Germinal center (tissue), 1 donor: Measurements from ENCODE around the gene RNF125.
A peak's percentile ranks its signal among the peaks of the same experiment; 100 is the strongest.
"Not testable (repeated sequence)": the region's sequence is repeated elsewhere in the genome, so short reads cannot be mapped to it uniquely, and the experiment has no call there.

Experiments
- DNase-seq: peaks from one replicate; pipeline ENCODE4 v3.0.0; 2012; ENCODE audit warnings: mixed read lengths, low spot score

The RNF125 gene

DNA sequence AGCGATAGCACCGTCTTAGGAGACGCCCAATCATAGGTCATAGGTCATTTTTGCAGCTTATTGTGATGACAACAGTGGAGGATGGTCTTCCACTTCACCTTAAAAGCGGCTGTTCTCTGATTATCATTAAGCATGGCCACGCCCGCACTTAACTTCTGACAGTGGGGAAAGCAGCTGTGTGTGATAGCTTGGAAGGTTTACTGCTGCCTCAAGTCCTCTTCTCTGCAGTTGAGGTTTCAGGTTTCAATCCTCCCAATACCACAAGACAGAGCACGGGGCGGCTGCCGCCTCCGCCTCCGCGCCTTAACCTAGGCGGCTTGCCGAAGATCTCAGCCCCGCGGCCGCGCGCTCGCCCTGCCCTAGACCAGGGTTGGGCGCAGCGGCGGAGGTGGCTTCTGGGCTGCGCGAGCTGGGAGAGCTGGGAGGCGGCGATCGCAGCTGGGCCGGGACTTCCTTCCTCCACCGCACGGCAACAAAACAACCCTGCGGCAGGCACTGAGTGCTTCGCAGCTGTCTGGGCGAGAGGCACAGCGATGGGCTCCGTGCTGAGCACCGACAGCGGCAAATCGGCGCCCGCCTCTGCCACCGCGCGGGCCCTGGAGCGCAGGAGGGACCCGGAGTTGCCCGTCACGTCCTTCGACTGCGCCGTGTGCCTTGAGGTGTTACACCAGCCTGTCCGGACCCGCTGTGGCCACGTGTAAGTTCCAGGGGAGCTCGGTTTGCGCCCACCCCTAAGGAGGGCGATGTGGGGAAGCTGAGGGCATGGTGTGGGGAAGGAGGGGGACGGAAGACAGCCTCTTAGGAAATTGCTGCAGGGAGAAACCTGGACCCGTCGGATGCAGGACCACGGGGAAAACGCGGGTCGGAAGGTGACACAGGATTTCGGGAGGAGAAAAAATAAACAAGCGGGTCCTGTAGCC is at the start of gene RNF125:
RNF125 (plus strand) TSS at position 495 of the 920 bp plus-strand sequence; CDS start at position 534, 39 bp downstream.
- DNase-seq, result peak; percentile 82

DNA sequence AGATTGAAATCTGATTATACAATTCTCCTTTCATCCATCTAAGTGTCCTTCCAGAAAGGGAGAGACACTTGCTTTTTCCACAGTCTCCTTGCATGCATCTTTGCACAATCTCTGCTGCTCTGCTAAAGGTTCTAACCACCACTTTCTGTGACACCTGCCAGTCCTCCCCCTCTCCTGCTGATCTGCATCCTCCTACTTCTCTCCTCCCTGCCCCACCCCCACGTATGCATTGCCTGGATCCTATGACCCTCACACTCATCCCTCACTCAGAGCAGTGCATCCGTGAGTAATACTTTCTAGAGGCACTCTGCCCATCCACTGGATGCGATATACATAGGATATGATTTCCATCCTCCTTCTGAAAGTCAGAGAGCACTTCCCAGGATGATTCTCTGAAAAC is 48.0 kb upstream of the RNF125 start:
- no peak for DNase-seq

DNA sequence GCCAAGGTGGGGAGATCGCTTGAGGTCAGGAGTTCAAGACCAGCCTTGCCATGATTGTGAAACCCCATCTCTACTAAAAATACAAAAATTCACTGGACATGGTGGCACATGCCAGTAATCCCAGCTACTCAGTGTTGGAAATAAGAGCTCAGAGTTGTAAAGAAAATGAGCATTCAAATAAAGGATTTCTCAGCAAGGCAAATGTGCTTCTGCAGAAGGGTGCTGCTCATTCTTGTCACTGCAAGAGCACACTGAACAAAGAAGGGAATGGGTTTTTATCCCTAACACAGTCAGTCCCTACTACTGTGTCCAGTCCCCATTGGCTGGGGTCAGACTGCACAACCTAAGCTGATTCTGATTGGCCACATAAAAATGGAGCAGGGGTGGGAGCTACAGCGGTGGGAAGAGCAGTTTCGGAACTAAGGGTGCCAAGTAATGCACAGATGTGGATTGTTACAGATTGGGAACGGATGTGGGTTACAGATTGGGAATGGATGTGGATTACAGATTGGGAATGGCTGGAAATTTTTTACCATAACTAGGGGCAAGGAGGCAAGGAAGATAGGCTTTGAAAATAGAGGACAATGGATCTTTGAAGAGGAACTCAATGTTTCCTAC is 44.6 kb upstream of the RNF125 start:
- DNase-seq, result no peak

DNA sequence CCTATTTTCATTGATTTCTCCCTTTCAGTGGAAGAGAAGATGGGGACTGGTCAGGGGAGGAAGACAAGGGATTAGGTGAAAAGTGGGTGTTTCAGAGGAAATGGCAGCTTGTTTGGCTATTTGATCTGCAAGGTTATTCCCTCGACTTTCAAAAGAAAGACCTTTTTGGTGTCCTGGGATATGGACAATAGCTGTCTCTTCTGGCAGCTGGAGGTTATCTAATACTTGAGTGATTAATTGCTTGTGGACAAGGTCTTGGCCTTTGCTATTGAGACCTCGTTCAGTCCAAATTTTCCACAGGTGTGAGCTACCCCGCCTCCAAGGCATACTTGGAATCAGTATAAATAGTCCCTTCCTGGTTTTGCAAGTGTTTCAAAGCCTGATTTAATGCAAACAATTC is 42.4 kb upstream of the RNF125 start:
- no peak for DNase-seq

DNA sequence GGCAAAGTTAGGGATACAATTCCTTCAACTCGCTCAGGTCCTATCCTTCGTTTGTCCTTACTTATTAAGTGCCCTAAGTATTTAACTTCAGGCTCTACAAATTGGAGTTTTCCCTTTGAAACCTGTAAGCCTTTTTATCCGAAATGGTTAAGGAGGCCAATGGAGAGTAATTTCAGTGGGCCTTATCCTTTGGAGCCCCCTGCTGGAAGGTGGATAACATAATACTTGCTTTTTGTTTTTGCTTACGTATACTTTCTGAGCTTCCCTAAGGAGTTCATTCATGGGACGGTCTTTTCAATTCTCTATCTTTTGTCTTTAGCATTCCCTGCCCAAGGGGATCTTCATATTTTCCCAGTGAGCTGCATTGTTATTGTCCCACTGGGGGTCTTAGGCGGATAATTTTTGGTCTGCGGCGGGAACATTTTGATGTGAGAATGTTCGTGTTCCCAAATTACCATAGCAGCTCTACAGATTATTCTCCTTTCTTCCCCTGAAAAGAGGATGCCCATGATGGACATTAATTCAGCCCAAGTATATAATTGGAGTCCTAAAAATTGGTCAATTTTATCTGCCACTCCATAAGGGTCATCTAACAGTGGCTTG is 41.3 kb upstream of the RNF125 start:
- peak; percentile 17 for DNase-seq

DNA sequence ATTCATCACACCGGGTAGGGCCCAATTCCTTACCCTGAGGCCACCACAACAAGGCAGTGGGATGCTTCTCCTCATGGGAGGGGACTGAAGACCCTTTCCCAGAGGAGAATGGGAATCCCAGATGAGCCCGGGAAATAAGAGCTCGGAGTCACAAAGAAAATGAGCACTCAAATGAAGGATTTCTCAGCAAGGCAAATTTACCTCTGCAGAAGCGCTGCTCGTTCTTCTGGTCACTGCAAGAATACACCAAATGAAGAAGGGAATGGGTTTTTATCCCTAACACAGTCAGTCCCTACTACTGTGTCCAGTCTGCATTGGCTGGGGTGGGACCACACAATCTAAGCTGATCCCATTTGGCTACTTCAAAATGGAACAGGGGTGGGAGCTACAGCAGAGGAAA is 40.0 kb upstream of the RNF125 start:
- no peak for DNase-seq

DNA sequence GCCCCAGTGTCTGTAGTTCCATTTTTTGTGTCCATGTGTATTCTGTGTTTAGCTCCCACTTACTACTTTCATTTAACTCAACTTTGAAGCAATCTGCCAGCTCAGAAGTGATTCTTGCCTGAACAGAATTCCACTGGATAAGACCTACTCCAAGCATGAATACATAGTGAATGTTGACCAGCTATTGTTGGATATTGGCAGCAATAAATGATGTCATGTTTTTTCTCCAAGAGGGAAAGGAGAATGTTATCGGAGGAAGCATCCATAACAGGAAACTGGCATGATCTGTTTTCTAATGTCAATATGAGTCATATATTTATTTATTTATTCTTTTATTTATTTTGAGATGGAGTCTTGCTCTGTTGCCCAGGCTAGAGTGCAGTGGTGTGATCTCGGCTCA is 38.9 kb upstream of the RNF125 start:
- no peak for DNase-seq

DNA sequence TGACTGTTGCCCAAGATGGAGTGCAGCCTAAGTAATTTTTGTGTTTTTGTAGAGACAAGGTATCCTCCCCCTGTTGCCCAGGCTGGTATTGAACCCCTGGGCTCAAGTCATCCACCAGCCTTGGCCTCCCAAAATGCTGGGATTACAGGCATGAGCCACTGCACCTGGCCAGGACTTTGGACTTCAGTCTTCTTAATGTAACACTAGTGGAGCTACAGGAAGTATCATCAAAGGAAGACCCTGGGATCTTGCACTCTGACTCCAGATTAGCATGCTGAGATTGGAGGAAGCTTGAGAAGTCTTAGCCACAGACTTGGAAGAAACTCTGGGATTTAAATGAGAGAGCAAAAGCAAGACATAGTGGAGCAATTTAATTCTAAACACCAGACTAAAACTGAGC is 37.8 kb upstream of the RNF125 start:
- DNase-seq, result no peak

DNA sequence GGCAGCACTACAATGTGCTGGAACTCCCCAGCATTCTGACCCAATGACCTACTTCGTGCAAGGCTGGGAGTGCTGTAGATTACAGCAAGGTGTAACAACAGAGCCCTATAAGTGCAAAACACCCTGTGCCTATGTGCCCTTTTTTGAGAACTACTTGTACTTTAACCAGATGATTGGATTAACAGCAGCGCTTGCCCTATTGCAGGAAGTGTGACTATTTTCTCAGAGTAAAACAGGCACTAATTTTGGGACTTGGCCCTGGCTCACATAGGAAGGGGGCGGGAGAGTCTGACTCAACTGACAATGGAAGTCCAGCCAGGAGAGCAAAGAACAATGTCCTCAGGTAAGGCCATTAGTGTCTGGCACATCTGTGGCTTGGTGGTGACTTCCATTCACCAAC is 35.6 kb upstream of the RNF125 start:
- no peak for DNase-seq

DNA sequence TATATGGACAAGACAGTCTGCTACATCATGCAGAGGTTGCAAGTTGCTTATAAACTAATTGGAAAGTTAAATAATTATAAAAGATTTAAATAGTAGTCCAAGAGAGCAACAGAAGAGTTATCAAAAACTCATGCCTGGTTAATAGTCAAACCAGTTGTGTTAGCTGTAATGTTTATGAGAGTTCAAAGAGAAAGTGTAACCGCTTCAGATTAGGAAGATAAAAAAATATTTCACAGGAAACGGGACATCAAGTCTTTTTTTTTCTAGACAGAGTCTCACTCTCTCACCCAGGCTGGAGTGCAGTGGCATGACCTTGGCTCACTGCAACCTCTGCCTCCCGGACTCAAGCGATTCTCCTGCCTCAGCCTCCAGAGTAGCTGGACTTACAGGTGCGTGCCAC is 34.6 kb upstream of the RNF125 start:
- no peak for DNase-seq

DNA sequence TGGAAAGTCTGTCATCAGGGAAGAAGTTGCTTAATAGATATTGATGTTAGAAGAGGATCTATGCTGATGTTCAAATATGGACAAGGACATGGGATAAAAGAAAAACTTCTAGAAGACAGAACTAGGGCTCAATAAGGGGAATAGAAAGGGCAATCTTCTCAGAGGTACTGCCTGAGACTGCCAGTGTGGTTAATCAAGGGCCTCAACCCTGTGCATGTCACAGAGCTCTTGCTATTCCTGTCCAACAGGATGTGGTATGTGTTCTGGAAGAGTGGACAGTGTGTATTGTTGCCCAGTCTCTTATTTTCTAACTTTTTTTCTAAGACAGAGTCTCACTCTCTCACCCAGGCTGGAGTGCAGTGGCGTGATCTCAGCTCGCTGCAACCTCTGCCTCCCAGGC is 27.8 kb upstream of the RNF125 start:
- no peak for DNase-seq

DNA sequence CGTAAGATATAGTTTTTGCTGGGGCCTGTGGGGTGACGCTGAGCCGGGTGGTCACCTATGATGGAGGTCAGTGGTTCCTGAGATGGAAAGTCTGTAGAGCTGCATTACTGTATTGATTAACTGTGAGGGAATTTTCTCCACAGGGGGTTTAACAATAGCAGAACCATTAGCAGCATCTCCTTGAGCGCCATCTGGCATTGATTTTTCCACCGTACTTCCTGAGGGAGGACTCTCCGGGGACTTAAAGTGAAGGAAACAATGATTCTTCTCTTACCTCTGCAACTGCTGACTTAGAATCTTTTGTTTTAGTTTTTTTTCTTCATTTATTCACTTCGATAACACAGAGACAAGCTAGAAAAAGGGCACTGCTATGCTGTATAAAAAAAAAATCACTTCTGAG is 22.6 kb upstream of the RNF125 start:
- no peak for DNase-seq

DNA sequence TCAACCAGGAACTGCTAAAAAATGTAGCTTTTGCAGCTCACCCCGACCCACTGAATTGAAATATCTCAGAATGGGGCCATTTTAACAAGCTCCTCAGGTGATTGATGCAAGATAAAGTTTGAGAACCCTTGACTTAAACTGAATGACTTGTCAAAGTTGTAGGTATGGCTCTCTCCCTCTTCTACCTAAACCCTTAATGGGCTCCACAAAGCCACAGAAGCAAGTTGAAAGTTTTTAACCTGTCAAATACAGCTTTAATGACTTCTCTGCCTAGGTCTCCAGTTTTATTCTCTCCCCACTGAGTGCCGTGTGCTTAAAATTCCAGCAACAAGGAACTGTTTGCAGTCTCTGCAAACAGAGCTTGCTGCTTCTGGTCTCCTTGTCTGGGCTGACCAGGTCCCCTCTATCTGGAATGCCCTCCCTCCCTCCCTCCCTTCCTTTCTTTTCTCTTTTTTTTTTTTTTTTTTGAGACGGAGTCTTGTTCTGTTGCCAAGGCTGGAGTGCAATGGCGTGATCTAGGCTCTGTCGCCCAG is 19.7 kb upstream of the RNF125 start:
- no peak for DNase-seq

DNA sequence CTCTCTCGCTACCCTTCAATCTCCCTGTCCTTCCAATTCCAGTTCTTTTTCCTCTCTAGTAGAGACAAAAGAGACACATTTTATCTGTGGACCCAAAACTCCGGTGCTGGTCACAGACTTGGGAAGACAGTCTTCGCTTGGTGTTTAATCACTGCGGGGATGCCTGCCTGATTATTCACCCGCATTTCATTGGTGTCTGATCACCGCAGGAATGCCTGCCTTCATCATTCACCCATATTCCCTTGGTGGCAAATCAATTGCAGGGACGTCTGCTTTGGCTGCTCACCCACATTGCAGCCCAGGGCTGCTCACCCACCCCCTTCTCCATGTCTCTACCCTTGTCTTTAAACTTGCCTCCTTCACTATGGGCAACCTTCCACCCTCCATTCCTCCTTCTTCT is 17.5 kb upstream of the RNF125 start:
- not testable (repeated sequence) for DNase-seq

DNA sequence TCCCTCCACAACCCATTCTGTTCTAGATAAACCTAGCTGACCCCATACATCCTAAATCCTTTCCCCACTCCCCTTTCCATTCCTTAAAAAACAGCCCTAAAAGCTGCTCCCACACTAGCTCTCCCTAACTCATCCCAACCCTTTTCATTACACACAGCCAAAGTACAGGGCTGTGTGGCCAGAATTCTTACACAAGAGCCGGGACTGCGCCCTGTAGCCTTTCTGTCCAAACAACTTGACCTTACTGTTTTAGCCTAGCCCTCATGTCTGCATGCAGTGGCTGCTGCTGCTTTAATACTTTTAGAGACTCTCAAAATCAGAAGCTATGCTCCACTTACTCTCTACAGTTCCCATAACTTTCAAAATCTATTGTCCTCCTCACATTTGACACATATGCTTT is 14.8 kb upstream of the RNF125 start:
- DNase-seq, result not testable (repeated sequence)

DNA sequence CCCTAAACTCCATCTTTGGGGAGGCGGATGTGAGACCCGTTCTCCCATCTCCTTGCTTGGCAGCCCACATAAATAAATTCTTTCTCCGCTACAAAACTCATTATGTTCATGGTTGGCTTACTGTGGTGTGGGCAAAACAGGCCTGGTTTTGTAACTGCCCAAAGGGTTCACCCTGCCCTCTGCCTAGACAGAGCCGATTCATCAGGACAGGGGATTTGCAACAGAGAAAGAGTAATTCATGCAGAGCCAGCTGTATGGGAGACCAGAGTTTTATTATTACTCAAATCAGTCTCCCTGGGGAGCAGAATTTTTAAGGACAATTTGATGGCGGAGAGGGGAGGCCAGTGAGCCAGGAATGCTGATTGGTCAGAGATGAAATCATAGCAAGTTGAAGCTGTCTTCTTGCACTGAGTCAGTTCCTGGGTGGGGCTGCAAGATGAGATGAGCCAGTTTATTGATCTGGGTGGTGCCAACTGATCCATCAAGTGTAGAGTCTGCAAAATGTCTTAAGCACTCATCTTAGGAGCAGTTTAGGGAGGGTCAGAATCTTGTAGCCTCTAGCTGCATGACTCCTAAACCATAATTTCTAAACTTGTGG is 8.4 kb upstream of the RNF125 start:
- no peak for DNase-seq

DNA sequence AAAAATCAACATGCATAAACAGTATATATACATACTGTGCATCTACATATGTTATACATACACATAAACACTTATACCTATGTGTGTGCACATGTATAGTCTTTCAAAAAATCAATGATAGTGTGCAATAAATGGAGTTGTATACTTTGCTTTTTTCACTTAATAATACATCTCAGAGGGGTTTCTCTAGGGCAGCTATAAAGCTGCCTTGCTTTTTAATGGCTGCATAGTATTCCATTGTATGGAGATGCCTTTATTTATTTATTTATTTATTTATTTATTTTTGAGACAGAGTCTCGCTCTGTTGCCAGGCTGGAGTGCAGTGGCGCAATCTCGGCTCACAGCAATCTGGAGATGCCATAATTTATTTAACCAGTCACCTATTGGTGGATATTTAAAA is 7.4 kb upstream of the RNF125 start:
- no peak for DNase-seq

DNA sequence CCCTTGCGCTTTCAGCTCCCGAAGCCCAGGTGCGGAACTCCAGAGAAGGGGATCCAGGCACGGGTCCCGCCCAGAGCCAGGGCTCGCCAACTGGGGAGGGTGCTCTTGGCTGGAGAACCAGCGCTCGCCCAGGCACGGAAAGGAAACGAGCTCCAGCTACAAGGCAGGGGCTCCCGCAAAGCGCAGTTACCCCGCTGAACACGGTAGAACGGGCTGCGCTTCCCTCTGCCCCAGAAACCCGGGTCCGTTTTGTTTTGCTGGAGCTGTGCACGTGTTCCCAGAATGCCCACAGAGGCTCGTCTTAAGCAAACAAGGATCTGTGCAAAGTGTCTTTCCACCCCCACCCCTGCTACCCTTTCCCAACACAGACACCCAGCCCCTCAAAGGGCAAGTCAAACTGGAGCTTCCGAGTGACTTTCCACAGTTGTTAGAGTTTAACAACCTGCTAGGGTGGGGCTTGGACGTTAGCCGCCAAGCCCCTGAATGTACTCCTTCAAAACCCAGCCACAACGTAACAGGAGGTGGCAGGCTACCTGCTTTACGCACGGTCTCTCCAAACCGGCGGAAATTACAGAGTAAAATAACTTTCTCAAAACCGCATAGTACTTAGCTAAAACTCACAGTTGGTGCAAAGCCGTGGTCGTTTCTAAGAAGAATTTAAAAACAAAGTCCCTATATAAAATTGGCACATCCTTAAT is 775 bp downstream of the RNF125 start:
- peak; percentile 31 for DNase-seq

DNA sequence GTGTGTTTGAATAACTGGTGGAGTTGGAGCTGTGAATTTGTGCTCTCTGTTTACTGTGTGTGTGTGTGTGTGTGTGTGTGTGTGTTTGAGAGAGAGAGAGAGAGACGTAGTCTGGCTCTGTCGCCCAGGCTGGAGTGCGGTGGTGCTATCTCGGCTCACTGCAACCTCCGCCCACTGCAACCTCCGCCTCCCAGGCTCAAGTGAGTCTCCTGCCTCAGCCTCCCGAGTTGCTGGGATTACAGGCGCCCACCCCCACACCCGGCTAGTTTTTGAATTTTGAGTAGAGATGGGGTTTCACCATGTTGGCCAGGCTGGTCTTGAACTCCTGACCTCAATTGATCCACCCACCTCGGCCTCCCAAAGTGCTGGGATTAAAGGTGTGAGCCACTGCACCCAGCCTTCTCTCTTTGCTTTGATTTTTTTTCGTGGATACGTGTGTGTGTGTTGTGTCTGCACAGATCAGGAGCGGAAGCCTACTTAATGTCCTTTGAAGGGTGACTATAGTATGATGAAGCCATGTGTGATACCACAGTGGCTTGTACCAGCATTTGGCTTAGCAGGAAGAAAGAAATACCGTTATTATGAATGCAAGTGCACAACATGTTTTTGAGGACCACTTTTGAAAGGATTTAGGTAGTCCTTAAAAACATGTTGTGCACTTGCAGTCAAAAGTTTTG is 1.5 kb downstream of the RNF125 start:
- not testable (repeated sequence) for DNase-seq

DNA sequence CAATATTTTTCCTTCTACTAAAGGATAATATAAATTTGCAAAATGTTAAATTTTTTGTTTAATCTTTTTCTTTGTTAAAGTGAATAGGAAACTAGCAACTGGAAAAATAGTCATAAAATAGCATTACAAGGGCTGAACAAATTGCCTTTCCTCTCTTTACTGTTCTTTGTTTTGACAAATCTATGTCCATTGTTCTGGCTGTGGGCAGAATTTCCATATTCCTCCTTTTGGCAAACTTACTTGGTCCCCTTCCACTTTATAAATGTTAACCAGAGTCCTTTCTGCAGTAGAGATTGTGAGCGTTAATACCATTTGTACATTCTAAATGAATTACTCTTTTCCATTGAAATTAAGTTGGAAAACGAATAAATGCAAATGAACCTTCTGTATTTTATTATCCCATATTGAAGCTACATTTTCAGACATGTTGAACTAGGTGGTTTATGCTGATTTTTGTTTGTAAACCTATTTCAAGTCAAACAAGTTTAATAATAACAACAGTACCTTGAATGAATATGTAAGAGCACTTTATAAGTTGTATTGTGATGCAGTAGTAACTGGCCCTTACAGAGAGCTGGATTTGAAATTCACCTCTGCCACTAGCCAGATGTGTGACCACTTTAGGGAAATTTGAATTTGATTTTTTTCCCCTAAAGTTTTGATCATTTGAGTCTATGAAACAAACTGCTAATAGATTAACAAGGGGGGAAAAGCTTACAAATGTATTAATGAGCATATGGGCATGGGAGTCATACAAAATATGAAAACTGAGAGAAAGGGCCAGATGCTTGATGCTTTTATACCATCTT is 3.3 kb downstream of the RNF125 start:
- no peak for DNase-seq
